NCI-H460 (cell line): ENCODE results near the gene NLRC3. TPM values are rescaled to one million over a fixed set of nuclear protein-coding genes. Genes with fewer than 3 reads are reported as not detected.
"Not testable (repeated sequence)": the region's sequence is repeated elsewhere in the genome, so short reads cannot be mapped to it uniquely, and the experiment has no call there.

ENCODE experiments used
- DNase-seq: peaks from one replicate; pipeline ENCODE4 v3.0.0-alpha.2; 2016; ENCODE audit warnings: low read depth; ENCODE audit errors: extremely low read depth
- total RNA-seq: library from RNA; depleted of rRNA; stranded (reverse); fragments of >200 nt; shearing (Covaris generic); gene quantifications from 2 replicates; pipeline ENCODE4 v1.2.3, GENCODE V29; 2014

NLRC3 gene
- total RNA-seq, 1 experiment from 2014 or later = not detected

DNA sequence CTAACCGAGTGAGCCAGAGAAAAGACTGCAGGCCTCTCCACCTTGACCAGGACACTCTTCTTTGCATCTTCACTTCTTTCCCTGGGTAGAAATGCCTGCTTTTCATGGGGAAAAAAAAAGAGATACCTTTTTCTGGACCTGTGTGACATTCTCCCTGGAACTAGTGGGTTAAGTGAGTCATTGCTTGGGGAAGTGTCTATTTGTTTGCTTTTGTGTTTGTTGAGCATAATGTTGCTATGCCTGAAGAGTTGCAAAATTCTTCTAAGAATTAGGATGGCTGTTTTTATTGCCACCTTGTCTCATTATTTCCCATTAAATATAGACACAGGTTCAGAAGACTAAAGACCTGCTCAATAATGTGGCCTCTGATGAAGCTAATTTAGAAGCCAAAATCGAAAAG is 57.6 kb downstream of the NLRC3 start:
- DNase-seq = no peak

DNA sequence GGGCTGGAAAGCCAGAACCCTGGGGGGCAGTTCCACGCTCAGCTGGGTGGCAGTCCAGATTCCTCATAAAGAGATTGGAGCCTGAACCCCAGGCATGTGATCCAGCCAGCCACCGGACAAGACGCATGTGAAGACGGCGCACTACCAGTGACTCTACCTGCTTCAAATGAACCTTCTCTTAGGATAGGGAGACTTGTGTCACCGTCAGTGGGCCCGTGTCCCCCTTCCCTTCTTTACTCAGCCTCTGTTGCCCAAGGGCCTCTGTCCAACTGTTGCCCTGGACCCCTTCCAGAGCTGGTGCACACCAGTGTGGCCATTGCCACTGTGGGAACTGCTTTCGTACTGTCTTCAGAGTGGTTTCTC is 58.2 kb downstream of the NLRC3 start:
- DNase-seq = no peak

DNA sequence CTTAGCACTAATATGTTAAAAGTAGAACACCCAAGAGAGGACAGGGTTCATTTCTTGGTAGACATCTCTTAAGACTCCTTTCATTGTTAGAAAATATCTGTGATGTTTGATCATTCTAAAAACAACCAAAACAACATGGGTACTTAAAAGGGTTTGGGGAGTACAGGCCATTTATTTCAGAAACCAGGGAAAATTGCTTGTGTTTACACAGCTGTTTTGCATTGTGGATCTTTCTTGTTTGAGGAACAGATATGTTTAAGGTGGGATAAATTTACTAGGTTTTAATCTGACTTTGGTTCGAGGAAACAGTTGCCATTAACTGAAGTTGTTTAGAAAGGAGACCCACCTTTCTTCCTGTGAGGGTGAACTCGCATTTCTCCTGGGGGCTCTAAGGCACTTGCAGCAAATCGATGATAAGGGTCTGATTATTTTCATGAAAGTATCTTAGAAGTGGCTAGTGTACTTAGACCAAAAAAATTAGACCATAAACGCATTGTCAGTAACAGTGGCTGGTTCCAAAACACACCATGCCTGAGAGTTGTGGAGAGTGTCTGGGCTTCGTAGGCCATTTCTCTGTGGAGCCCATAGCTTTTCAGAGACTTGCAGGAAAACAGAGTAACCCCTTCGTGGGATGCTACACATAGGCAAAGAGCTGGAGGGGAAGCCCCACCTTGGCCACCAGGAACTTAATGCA is 58.8 kb downstream of the NLRC3 start:
- DNase-seq = no peak

DNA sequence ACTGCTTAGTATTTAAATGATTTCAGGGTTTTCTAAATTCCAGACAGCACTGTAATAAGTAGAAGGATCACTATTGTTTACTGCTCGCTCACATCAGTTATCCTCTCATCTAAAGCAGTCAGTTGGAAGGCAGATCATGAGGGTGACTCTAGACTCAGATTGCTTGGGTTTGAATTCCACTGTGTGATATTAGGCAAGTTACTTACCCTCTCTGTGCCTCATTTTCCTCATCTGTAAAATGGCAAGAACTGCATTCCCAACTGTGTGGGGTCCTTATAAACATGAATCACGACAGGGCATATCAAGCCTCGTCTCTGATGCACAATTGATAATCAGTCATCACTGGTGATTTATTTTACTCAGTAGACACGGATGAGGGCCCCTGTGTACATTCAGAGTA is 61.3 kb downstream of the NLRC3 start:
- no peak for DNase-seq

DNA sequence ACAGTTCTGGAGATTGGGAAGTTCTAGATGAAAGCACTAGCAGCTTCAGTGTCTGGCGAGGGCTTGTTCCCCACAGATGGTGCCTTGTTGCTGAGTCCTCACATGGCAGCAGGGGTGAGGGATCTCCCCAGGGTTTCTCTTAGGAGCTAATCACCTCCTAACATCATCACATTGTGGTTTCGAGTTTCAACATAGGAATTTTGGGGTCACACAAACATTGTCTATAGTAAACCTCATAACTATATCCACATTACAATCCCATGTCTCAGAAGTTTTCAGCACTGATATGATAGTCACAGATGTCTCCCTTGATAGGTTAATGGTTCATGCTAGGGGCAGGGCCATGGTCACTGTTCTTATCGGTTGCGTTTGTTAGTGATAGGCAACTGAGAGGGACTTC is 62.6 kb downstream of the NLRC3 start:
- no peak for DNase-seq

GRCh38 chr16:3513892-3514583 is 63.2 kb downstream of the NLRC3 start:
- DNase-seq = no peak

GRCh38 chr16:3511286-3512180 is 65.7 kb downstream of the NLRC3 start:
- DNase-seq = no peak

DNA sequence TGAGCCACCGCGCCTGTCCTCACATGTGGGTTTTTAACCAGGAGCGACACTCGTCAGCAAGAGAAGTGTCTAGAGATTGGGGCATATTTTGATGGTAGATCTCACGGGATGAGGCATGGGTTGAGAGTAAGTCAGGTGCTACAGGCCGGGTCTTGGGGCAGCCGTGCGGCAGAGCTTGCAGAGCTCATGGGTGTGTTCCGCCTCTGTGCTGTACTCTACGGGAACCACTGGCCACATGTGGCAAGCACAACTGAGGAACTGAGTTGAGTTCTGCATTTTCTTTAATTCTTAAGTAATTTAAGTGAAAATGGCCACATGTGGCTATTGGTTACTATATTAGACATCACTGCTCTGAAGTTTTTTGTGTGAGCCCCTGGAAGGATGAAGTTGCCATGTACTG is 66.8 kb downstream of the NLRC3 start:
- DNase-seq = no peak

GRCh38 chr16:3509470-3509928 is 67.7 kb downstream of the NLRC3 start:
- no peak for DNase-seq

DNA sequence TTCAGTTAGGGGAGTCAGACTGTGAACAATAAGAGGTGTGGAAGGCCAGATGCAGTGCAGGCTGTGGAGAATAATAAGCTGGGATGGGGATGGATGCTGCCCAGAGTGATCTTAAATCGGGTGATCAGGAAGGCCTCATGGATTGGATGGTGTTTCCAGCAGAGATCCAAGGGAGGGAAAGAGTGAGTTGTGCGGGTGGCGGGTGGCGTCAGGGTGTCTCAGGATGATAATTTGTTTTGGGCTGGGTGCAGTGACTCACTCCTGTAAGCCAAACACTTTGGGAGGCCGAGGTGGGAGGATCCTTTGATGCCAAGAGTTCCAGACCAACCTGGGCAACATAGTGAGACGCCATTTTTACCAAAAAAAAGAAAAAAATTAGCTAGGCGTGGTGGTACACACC is 68.5 kb downstream of the NLRC3 start:
- DNase-seq = no peak

DNA sequence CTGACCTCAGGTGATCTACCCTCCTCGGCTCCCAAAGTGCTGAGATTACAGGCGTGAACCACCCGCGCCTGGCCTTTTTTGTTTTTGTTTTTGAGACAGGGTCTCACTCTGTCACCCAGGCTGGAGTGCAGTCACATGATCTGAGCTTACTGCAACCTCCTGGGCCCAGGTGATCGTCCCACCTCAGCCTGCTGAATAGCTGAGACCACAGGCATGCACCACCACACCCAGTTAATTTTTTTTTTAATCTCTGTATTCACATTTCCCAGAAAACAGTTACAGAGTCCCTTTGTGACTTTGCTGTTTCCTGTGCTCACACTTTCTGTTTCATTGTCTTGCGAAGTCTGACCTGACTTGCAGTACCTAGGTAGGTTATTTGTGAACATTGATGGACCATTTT is 73.7 kb downstream of the NLRC3 start:
- DNase-seq = no peak

- DNase-seq = no peak
These were observed 75.3 kb downstream of the NLRC3 start for GRCh38 chr16:3501783-3502400.

GRCh38 chr16:3501412-3501761 is 75.8 kb downstream of the NLRC3 start:
- not testable (repeated sequence) for DNase-seq

- DNase-seq = no peak
These were observed 78.2 kb downstream of the NLRC3 start for GRCh38 chr16:3498988-3499387.

- DNase-seq = no peak
These were observed 79.4 kb downstream of the NLRC3 start for GRCh38 chr16:3497771-3498170.

- no peak for DNase-seq
These were observed 80.8 kb downstream of the NLRC3 start for GRCh38 chr16:3496386-3496785.

GRCh38 chr16:3495176-3495575 is 82.0 kb downstream of the NLRC3 start, which contains the start of gene C16orf90:
TSS of gene C16orf90 (minus strand) at chr16:3495489. CDS start at chr16:3495421, 68 bp downstream.
- DNase-seq = no peak

GRCh38 chr16:3494386-3494973 is 82.7 kb downstream of the NLRC3 start:
- DNase-seq = no peak

DNA sequence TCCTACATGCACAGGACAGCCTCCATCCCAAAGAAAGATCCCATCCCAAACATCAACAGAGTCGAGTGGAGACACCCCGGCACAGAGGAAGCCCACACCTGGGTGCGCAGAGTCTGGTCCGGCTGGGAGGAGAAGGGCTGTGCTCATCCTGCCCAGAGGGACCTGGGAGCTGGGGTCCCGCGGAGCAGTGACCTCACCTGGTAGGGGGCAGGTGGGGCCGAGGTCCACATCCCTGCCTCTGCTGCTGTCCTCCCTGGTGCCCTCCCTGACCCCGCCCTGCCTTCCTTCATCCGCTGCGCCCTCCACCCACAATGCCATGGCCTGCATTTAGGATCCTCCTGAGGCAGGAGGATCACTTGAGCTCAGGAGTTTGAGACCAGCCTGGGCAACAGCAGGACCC is 84.8 kb downstream of the NLRC3 start:
- no peak for DNase-seq

DNA sequence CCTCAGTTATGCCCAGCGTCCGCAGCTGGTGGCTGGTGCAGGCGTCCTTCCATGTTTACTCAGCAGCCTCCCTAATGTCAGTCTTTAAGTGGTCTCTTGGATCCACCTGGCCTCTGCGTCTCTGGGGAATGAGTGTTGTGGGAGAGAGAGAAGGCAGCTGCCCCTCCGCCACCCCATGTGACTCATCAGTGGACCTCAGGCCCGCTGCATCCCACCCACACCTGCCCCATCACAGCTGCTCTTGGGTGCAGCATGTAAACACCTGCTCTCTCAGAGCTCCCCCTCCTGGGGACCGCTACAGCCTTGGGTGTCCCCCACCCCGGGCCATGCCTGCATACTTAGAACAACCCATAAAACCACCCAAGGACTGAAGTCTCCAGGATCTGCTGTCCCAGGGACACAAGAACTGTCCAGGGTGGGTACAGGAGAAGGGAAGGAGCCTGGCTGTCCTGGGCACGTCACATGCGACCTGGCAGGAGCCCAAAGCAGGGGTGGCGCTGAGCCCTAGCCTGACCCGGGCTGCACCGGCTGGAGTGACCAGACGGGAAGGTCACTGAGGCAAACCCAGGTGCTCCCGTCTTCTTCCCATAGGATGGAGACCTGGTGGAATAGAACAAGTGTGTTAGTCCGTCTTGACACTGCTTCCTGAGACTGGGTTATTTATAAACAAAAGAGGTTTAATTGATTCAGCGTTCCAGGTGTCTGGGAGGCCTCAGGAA is 86.1 kb downstream of the NLRC3 start:
- DNase-seq = no peak
